Testis (tissue), 2 donors: Measurements from ENCODE around the gene RSPH3.

ENCODE experiments used
- POLR2A ChIP-seq: fragments of 450-650 bp; IDR thresholded peaks from one replicate; pipeline ENCODE4 v1.6.1; 2017; ENCODE audit warnings: antibody characterized with exemption, mild to moderate bottlenecking, moderate library complexity
- TF ChIP-seq, protein P1 (sequence below), 3 experiments: fragments of 450-650 bp in 2 of 3; fragments of 200-600 bp in 1 of 3; sonication (generic) in 1 of 3; IDR thresholded peaks; one replicate each; pipeline ENCODE4 v1.5.1; 2016 to 2019; ENCODE audit warnings: antibody characterized with exemption in 3 of 3, mild to moderate bottlenecking in 2 of 3, moderate library complexity in 1 of 3

DNA sequence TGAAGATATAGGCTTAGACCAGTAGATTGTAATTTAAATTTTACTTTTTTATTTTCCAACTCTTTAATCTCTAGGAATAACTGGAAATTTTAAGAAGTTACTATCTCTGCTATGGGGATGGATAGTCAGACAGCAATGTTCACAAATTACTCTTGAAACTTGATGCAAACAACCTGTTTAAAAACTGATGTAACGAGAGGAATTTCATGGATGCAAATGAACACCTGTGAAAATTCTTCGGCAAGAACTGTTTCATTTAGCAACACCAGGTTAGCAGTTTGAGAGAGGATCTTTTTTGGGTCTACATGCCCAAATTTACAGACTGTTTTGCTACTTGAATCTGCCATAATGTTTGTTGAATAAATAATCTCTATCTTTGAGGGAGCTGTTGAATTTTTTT lies 20.0 kb upstream of the RSPH3 start:
- TF ChIP-seq, protein P1, sequence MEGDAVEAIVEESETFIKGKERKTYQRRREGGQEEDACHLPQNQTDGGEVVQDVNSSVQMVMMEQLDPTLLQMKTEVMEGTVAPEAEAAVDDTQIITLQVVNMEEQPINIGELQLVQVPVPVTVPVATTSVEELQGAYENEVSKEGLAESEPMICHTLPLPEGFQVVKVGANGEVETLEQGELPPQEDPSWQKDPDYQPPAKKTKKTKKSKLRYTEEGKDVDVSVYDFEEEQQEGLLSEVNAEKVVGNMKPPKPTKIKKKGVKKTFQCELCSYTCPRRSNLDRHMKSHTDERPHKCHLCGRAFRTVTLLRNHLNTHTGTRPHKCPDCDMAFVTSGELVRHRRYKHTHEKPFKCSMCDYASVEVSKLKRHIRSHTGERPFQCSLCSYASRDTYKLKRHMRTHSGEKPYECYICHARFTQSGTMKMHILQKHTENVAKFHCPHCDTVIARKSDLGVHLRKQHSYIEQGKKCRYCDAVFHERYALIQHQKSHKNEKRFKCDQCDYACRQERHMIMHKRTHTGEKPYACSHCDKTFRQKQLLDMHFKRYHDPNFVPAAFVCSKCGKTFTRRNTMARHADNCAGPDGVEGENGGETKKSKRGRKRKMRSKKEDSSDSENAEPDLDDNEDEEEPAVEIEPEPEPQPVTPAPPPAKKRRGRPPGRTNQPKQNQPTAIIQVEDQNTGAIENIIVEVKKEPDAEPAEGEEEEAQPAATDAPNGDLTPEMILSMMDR (IDR thresholded peaks at IDR 0.05), result no peak
- TF ChIP-seq POLR2A, result no peak
